Measurements from ENCODE around the gene ARHGEF3.

DNA sequence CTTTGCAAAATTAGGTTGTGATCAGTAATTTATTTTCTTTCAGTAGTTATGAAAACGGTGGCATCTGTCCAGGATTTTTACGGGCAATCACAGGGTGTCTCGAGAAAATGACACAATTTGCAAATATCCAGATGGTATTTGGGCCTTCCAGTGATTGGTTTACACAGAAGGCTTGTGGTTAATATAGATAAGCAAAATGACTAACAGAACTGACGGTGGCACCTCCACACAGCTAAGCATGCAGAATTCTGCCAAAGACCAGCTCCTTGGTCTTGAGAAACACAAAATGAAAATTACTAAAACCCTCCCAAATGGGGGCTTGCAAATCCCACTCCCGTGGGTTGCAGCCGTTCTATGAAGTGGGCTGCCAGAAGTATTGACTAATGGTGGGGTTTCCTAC is 5.5 kb downstream of the ARHGEF3 start:
- TF ChIP-seq, protein P1, sequence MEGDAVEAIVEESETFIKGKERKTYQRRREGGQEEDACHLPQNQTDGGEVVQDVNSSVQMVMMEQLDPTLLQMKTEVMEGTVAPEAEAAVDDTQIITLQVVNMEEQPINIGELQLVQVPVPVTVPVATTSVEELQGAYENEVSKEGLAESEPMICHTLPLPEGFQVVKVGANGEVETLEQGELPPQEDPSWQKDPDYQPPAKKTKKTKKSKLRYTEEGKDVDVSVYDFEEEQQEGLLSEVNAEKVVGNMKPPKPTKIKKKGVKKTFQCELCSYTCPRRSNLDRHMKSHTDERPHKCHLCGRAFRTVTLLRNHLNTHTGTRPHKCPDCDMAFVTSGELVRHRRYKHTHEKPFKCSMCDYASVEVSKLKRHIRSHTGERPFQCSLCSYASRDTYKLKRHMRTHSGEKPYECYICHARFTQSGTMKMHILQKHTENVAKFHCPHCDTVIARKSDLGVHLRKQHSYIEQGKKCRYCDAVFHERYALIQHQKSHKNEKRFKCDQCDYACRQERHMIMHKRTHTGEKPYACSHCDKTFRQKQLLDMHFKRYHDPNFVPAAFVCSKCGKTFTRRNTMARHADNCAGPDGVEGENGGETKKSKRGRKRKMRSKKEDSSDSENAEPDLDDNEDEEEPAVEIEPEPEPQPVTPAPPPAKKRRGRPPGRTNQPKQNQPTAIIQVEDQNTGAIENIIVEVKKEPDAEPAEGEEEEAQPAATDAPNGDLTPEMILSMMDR (IDR thresholded peaks at IDR 0.05; ENCODE audit: extremely low read depth in 1 of 2, insufficient read depth in 1 of 2, low read depth in 1 of 2, low read length in 2 of 2): no peak
- no peak for TF ChIP-seq EZH2 (IDR thresholded peaks at IDR 0.05; ENCODE audit: borderline replicate concordance, low read depth, low read length, severe bottlenecking)
- no peak for TF ChIP-seq POLR2A (IDR thresholded peaks at IDR 0.05; ENCODE audit: low read depth, low read length)

Measured in endothelial cell of umbilical vein (primary cell).